Body of pancreas (tissue), 4 donors: Measurements from ENCODE around the gene PHYHIPL. TPM values are rescaled to one million over a fixed set of nuclear protein-coding genes. Genes with fewer than 3 reads are reported as not detected.
"Not testable (repeated sequence)": the region's sequence is repeated elsewhere in the genome, so short reads cannot be mapped to it uniquely, and the experiment has no call there.

ENCODE experiments used
- ATAC-seq: fragments of 150-250 bp; one replicate; pipeline ENCODE4 v1.9.1; 2016
- DNase-seq, 4 donors: peaks; one replicate each; pipeline ENCODE4 v3.0.0-alpha.2; 2019
- H3K27ac ChIP-seq, 4 donors: fragments of 200-600 bp; sonication (generic); 1 replicate in 3 of 4; 2 replicates in 1 of 4; pipeline versions ENCODE4 v1.5.1 to v1.6.1; 2016 to 2019; ENCODE audit warnings: mild to moderate bottlenecking in 1 of 4, mixed read lengths in 1 of 4, moderate library complexity in 1 of 4
- H3K27me3 ChIP-seq, 2 donors: fragments of 200-600 bp; sonication (generic); one replicate each; pipeline ENCODE4 v1.6.0; 2016; ENCODE audit warnings: mild to moderate bottlenecking in 1 of 2
- H3K36me3 ChIP-seq, 2 donors: fragments of 200-600 bp; sonication (generic); replicated peaks in 1 of 2; 2 replicates each; pipeline ENCODE4 v1.5.1; 2016; ENCODE audit warnings: low read depth in 2 of 2; ENCODE audit not compliant: insufficient read depth in 1 of 2
- H3K4me1 ChIP-seq: fragments of 200-600 bp; sonication (generic); one replicate; pipeline ENCODE4 v1.6.0; 2016
- H3K4me3 ChIP-seq, 2 donors: fragments of 200-600 bp; sonication (generic); 1 replicate in 1 of 2; 2 replicates in 1 of 2; pipeline ENCODE4 v1.5.1; 2016 to 2019
- H3K9me3 ChIP-seq, 3 donors: fragments of 200-600 bp; sonication (generic); 1 replicate in 2 of 3; 2 replicates in 1 of 3; pipeline ENCODE4 v1.5.1; 2016
- CTCF ChIP-seq, 7 experiments: fragments of 450-650 bp in 4 of 7; fragments of 200-600 bp in 3 of 7; sonication (generic) in 3 of 7; IDR thresholded peaks; one replicate each; pipeline ENCODE4 v1.5.1; 2016 to 2019; ENCODE audit warnings: antibody characterized with exemption in 7 of 7
- POLR2A ChIP-seq, 3 donors: fragments of 450-650 bp; IDR thresholded peaks; one replicate each; pipeline ENCODE4 v1.6.1; 2016; ENCODE audit warnings: antibody characterized with exemption in 3 of 3, mild to moderate bottlenecking in 2 of 3
- WGBS, 2 donors: methylation state at CpG; one replicate each; pipeline ENCODE4 v1.1.5; 2017; 5-methylcytosine and 5-hydroxymethylcytosine counted together
- intact Hi-C: fragments of 100-400 bp; cut with DNase I; formaldehyde crosslinking; loops from one replicate; pipeline ENCODE4 v1.15.1; 2023
- total RNA-seq, 2 donors: library from RNA; depleted of rRNA; stranded (reverse); fragments of >200 nt; gene quantifications; one replicate each; pipeline ENCODE4 v1.1.0, GENCODE V29; 2016

PHYHIPL gene
- total RNA-seq, 2 donors from 2014 or later = 0.33 to 4.9 TPM

DNA sequence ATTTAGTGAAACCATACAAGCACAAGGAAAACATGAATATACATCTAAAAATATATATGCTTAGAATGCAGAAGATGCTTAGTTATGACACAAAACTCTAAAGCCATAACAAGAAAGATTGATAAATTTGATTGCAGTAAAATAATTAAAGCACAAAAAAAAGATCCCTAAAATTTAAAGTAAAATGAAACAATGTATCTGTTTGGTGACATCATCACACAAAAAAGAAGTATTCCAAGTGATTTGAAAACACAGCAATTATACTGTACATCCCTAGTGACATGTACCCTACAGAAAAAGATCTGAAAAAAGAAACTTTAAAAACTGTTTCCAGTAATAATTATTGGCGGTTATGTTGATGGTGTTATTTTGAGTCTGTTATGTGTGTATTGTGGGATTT is 37.7 kb downstream of the PHYHIPL start:
- Histone ChIP-seq H3K4me3 (no peak overlapping the region), H3K27me3 (no peaks in the 10 kb centered on the region), H3K27ac (no peak overlapping the region), H3K36me3 (no peaks in the 10 kb centered on the region), H3K9me3 (no peaks in the 10 kb centered on the region), H3K4me1 (no peaks in the 10 kb centered on the region)
- TF ChIP-seq POLR2A (IDR thresholded peaks at IDR 0.05) = no peak
- no peak for TF ChIP-seq CTCF (IDR thresholded peaks at IDR 0.05)
- 95 to 96% methylated on average over 1 of the region's 1 CpG for WGBS, 2 donors
- DNase-seq (no peak), ATAC-seq (no peak)
- intact Hi-C loops = no loop called here

DNA sequence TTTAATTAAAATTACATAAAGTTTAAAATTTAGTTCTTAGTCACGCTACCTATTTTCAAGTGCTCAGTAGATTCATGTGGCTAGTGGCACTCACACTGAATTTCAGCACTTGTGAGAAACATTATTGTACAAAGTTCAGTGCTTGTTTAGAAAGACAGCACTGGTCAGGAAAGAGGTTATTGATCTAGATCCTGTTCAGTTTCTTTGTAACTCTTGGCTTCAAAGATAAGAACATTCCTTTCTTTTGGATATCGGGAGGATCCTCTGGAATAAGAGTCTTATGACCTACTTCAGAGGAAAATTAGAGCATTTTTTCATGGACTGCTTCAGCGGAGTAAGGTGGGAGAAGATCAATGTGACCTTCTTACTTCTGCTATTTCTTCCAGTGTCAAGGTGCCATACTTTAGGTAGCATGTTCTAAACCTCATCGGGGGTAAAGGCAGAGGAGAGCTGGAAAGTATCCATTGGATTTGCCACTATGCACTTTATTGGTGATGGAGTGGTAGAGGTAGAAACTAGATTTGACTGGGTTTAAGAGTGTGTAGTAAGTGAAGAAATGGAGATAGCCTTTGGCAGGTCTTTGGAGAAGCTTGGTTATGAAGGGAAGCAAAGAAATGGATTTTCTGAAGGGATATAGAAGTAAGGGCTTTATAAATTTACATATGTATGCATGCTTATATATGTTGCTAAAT is 39.9 kb downstream of the PHYHIPL start:
- ATAC-seq = no peak
- WGBS, 2 donors = 53 to 58% methylated on average over 4 of the region's 4 CpGs
- intact Hi-C loops = no loop called here
- TF ChIP-seq CTCF (IDR thresholded peaks at IDR 0.05) (no peak), POLR2A (IDR thresholded peaks at IDR 0.05) (no peak)
- no peak overlapping the region for H3K4me3 ChIP-seq
- no peaks in the 10 kb centered on the region for H3K36me3 ChIP-seq
- H3K27ac ChIP-seq = no peak overlapping the region
- DNase-seq = no peak
- H3K27me3 ChIP-seq = no peaks in the 10 kb centered on the region
- H3K9me3 ChIP-seq = no peaks in the 10 kb centered on the region
- no peaks in the 10 kb centered on the region for H3K4me1 ChIP-seq

DNA sequence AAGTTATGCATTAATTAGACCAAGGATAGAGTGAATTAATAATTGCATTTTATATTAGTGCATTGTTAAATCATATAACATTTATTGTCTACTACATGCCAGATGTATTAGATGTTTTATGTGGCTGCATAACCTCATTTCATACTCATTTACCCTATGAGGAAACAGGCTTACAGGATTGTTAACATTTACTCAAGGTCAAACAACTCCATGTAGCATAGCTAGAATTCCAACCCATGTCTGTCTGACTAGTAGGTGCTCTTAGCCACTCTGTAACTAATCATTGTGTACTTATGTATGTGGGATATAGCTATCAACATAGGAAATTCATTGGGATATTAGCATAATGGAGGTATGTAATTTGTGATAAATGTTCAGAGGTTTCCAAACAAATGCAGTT is 46.3 kb downstream of the PHYHIPL start:
- Histone ChIP-seq H3K9me3 (no peaks in the 10 kb centered on the region), H3K27me3 (no peaks in the 10 kb centered on the region), H3K4me1 (no peaks in the 10 kb centered on the region), H3K4me3 (no peak overlapping the region), H3K27ac (no peak overlapping the region), H3K36me3 (no peaks in the 10 kb centered on the region)
- no peak for TF ChIP-seq CTCF (IDR thresholded peaks at IDR 0.05)
- no peak for TF ChIP-seq POLR2A (IDR thresholded peaks at IDR 0.05)
- intact Hi-C loops = no loop called here
- DNase-seq = no peak
- ATAC-seq = peak; percentile 67

DNA sequence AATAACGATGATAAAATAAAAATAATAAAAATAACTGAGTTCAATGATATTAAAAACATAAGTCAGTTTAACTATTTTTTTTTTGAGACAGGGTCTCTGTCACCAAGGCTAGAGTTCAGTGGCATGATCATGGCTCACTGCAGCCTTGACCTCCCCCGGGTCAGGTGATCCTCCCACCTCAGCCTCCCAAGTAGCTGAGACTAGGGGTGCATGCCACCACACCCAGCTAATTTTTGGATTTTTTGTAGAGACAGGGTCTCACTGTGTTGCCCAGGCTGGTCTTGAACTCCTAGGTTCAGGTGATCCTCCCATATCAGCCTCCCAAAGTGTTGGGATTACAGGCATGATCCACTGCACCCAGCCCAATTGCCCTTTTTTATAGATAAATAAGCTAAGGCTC is 47.2 kb downstream of the PHYHIPL start:
- H3K27ac ChIP-seq, intact Hi-C loops: not testable (repeated sequence)
- 73 to 91% methylated on average over 2 of the region's 2 CpGs for WGBS, 2 donors

DNA sequence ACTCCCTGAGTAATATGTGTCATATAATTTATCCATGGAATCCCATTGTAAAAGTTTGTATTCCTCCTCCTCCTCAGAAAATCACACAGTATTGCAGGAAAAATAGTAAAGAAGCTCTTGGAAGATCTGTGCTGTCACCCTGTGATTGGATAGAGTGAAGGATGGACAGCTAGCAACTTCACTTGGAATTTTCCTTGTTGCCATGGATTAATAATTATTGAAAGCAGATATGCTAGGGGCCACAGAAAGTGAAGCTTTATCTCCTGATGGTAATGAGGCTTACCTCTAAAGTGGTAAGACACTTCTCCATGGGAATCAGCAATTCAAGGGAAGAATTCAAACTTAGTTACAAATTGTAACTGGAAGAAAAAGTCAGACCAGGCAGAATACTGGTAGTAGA is 48.8 kb downstream of the PHYHIPL start:
- no peak overlapping the region for H3K4me3 ChIP-seq
- ATAC-seq (no peak), DNase-seq (no peak)
- H3K4me1 ChIP-seq = no peaks in the 10 kb centered on the region
- H3K27me3 ChIP-seq = no peaks in the 10 kb centered on the region
- TF ChIP-seq POLR2A (IDR thresholded peaks at IDR 0.05) = no peak
- no peak for TF ChIP-seq CTCF (IDR thresholded peaks at IDR 0.05)
- H3K36me3 ChIP-seq = no peaks in the 10 kb centered on the region
- H3K9me3 ChIP-seq = no peaks in the 10 kb centered on the region
- intact Hi-C loops = no loop called here
- no peak overlapping the region for H3K27ac ChIP-seq

More for the DNA sequence above, 47.2 kb downstream of the PHYHIPL start:
- H3K4me1 ChIP-seq, H3K36me3 ChIP-seq, DNase-seq, H3K4me3 ChIP-seq, H3K27me3 ChIP-seq, H3K9me3 ChIP-seq, ATAC-seq: not testable (repeated sequence)
